ENCODE results near the gene GUCY2F. TPM values are rescaled to one million over a fixed set of nuclear protein-coding genes. Genes with fewer than 3 reads are reported as not detected.

GUCY2F gene
- total RNA-seq, 3 donors from 2014 or later: not detected

GRCh38 chrX:109393859-109394258 is 88.0 kb downstream of the GUCY2F start:
- intact Hi-C loops (cut with DNase I, micrococcal nuclease): no loop called here
- no peaks in the 10 kb centered on the region for H3K36me3 ChIP-seq (ENCODE audit: low read depth)
- no peak for DNase-seq
- H3K4me3 ChIP-seq: no peak overlapping the region
- no peaks in the 10 kb centered on the region for H3K4me1 ChIP-seq (ENCODE audit: low read depth)
- no peaks in the 10 kb centered on the region for H3K9me3 ChIP-seq
- ATAC-seq: no peak
- TF ChIP-seq CTCF (IDR thresholded peaks at IDR 0.05): no peak

- no peaks in the 10 kb centered on the region for H3K9me3 ChIP-seq
- TF ChIP-seq CTCF (IDR thresholded peaks at IDR 0.05): no peak
- no peak overlapping the region for H3K4me3 ChIP-seq
- ATAC-seq: no peak
- no peak for DNase-seq
- H3K4me1 ChIP-seq (ENCODE audit: low read depth): no peaks in the 10 kb centered on the region
- intact Hi-C loops (cut with DNase I, micrococcal nuclease): no loop called here
- no peaks in the 10 kb centered on the region for H3K36me3 ChIP-seq (ENCODE audit: low read depth)
These were observed 89.0 kb downstream of the GUCY2F start for GRCh38 chrX:109392895-109393294.

DNA sequence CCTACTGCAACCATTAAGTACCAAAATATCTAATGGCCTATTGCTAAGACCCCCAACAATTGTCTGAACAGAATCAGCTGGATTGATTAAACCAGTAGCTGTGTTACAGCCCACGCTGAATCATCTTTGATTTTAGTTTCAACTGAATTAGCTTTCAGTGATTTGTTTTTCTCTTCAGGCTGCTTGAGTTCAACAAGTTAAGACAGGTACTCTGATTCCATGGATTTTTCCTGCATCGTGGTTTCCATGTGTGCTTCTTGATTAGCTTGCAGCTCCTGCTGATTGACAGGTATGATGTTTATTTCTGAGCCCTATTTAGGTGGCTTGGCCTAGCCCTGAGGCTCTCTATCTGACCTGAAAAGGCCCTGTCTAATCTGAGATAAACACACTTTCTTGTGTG is 91.3 kb downstream of the GUCY2F start:
- H3K9me3 ChIP-seq: no peaks in the 10 kb centered on the region
- intact Hi-C loops (cut with DNase I, micrococcal nuclease): no loop called here
- DNase-seq: no peak
- H3K4me3 ChIP-seq: no peak overlapping the region
- H3K4me1 ChIP-seq (ENCODE audit: low read depth): no peaks in the 10 kb centered on the region
- no peak for TF ChIP-seq CTCF (IDR thresholded peaks at IDR 0.05)
- ATAC-seq: no peak
- no peaks in the 10 kb centered on the region for H3K36me3 ChIP-seq (ENCODE audit: low read depth)

GRCh38 chrX:109389917-109390316 is 92.0 kb downstream of the GUCY2F start:
- H3K4me1 ChIP-seq (ENCODE audit: low read depth): no peaks in the 10 kb centered on the region
- no peak for ATAC-seq
- intact Hi-C loops (cut with DNase I, micrococcal nuclease): no loop called here
- H3K4me3 ChIP-seq: no peak overlapping the region
- no peak for TF ChIP-seq CTCF (IDR thresholded peaks at IDR 0.05)
- no peak for DNase-seq
- no peaks in the 10 kb centered on the region for H3K9me3 ChIP-seq
- no peaks in the 10 kb centered on the region for H3K36me3 ChIP-seq (ENCODE audit: low read depth)

DNA sequence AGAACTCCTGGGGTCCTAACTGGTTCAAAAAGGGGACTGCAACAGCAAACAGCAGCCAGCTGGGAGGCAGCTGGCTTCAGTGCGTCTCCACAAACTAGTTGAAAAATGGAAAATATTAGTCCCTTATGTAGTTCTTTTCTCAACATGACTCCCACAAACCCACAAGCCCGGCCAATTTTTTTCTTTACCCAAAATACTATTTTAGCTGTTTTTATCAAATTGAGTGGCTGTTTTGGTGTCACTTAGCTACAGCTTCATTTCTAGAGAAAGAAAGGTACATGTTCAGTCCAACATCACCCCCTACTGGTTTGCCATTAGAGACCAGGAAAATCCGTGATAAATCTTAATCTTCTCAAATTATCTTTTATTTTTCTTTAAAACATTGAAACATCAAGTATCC is 97.2 kb downstream of the GUCY2F start:
- ATAC-seq: no peak
- no peaks in the 10 kb centered on the region for H3K36me3 ChIP-seq (ENCODE audit: low read depth)
- no peak overlapping the region for H3K4me3 ChIP-seq
- no peaks in the 10 kb centered on the region for H3K9me3 ChIP-seq
- H3K4me1 ChIP-seq (ENCODE audit: low read depth): no peaks in the 10 kb centered on the region
- no peak for TF ChIP-seq CTCF (IDR thresholded peaks at IDR 0.05)
- intact Hi-C loops (cut with DNase I, micrococcal nuclease): no loop called here
- DNase-seq: no peak

DNA sequence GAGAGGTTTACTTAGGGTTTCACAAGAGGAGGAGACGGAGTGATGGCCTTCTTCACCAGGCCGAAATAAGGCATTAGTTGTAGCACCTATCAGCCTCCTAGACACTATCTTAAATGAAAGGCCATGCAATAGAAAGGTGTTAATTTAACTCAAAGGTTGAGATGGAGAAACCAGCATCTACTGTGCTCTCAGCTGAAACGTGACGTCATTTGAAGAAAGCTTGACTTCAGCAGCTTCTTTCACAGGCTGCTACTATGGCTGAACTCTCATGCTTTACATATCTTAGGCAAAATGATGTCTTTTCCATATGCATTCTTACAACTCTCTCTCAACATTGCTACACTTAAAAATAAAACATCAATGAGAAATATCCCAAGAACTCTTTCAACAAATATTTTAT is 99.6 kb downstream of the GUCY2F start:
- no peak for TF ChIP-seq CTCF (IDR thresholded peaks at IDR 0.05)
- ATAC-seq (no peak), DNase-seq (no peak)
- no peak overlapping the region for H3K4me3 ChIP-seq
- H3K4me1 ChIP-seq (ENCODE audit: low read depth): no peaks in the 10 kb centered on the region
- intact Hi-C loops (cut with DNase I, micrococcal nuclease): no loop called here
- no peaks in the 10 kb centered on the region for H3K36me3 ChIP-seq (ENCODE audit: low read depth)
- H3K9me3 ChIP-seq: no peaks in the 10 kb centered on the region

All from mucosa of descending colon (tissue), 3 donors.